Ureter (tissue), 1 donor: ENCODE measurements around the gene CDKAL1. TPM values are rescaled to one million over a fixed set of nuclear protein-coding genes. Genes with fewer than 3 reads are reported as not detected.
"Not testable (repeated sequence)": the region's sequence is repeated elsewhere in the genome, so short reads cannot be mapped to it uniquely, and the experiment has no call there.

Experiments
- DNase-seq: peaks from one replicate; pipeline ENCODE4 v3.0.0-alpha.2; 2020; ENCODE audit warnings: low spot score
- total RNA-seq: library from RNA; stranded (reverse); gene quantifications from one replicate; pipeline ENCODE4 v1.2.4, GENCODE V29; 2023
- donor health status: DM: yes; HTN: yes; CAD: no.

Gene CDKAL1
- total RNA-seq, 1 donor from 2014 or later, result 23.4 TPM

DNA sequence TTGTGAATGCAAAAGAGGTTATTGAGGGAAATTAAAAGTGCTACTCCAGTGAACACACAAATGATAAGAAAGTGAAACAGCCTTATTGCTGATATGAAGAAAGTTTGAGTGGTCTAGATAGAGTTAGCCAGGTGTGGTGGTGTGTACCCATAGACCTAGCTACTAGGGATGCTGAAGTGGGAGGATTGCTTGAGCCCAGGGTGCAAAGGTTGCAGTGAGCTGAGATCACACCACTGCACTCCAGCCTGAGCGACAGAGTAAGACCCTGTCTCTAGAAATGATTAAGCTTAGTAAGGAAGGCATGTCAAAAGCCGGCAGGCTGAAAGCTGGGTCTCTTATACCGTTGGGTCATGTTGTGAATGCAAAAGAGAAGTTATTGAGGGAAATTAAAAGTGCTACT, 389.8 kb downstream of the CDKAL1 start:
- DNase-seq, result not testable (repeated sequence)

DNA sequence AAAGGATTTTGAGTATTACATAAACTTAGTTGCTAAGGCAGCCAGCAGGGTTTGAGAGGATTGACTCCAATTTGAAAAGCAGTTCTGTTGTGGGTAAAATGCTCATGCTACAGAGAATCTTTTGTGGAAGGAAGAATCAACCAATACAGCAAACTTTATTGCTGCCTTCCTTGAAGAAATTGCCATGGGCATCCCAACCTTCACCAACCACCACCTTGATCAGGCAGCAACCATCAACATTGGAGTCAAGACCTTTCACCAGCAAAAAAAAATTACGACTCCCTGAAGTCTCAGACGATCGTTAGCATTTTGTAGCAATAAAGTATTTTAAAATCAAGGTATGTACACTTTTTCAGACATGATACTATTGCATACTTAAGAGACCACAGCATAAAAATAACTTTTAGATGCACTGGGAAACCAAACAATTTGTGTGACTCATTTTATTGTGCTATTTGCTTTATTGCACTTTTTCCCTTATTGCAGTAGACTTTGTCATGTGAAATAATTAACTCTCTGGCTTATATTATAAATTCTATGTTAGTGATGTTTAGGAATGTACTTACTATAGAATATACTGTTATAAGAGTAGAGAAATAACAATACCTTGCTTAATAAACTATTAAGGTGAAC, 390.8 kb downstream of the CDKAL1 start:
- no peak for DNase-seq

DNA sequence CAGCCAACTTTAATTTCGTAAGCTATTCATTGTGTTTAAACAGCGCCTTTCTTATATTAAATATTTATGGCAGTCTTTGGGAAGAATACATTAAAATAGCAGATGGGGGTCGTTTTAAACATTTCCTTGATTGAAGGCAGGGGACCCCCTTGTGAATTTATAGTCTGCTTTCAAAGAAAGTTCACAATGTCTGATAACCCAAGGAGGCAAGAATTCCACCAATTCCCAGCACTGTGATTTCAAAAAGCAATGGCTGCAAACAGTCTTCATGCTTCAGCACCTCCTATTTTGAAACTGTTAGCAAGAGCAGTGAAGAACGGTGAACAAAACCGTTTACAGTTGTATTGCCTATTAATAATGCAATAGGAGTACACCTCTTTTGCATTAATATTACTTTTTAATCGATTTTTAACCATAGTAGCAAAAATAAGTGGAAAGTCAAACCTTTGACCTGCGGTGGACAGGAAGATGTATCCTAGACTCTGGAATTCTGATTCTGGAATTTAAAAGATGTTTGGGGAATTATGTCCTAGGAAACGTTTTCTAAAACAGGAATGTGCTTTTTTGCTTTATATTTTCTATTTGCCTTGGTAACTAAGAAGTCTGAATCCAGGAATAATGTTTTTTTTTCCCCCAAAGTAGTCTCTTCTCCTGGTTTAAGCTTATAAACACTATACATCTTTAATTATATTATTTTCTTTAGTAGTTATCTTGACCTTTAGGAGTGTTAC, 393.0 kb downstream of the CDKAL1 start:
- DNase-seq, result no peak

DNA sequence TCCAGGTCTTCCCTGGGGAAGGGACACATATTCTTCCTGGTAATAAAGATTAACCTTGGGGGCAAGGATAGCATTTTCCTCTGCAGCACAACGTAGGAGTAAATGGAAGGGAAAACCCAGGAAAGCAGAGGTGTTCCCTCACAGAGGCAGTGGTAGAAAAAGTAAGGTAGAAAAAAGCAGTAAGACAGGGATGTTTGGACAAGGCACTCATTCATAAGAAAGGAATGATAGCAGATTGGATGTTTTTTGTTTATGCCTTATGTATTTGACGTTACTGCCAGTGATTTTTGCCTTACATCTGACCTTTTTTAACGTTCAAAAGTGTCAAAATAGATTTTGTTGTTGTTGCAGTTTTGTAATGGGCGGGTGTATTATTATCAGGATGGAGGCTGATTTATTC, 395.0 kb downstream of the CDKAL1 start:
- no peak for DNase-seq

DNA sequence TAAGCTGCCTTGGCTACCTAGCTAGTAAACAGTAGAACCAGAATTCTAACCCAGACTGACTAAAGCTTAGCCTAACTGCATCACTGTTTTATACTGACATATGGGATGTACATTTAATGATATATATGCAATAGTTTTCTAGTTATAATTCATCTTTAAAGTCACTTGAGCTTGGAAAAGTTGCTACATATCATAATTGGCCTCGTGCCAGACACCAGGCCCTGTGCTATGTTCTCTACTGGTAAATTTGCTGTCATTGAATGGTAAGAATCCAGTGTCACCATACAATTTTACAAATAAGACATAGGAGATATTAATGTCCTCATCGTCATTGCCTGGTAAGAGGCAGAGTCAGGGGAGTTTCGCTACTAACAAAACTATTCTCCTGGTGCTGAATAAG, 396.8 kb downstream of the CDKAL1 start:
- no peak for DNase-seq

DNA sequence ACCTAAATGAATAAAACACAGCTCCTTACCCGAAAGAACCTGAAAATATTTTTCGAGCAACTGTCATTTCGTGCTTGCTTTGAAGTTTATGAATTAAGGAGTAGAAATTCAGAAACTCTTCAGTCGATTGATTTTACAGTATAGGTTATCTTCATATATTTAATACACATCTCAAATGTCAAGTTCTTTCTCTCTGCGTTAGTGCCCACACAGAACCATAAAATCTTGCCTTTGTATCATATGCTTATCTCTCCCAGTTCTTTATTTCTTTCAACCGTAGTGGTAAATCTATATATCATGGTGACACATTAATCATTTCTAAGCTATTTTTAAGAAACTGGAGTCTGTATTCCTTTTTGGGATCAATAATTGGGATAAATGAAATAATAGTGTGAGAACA, 397.5 kb downstream of the CDKAL1 start:
- no peak for DNase-seq

DNA sequence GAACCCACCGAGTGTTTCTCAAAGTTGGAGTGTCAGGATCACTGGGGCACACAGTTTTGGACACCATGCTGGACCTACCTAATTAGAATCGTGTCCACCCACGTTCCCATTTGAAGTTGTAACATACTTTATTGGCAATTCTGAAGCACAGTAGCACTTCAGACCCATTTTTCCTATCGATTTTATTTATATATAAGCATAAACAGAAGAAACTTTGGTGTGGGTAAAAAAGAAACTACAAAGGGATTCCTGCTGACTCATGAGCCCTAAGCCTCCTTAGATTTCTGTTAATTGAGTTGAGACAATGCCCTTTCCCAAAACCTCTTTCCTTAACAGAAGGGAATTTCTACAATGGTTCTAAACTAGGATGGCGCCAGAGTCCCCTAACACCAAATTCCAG, 398.0 kb downstream of the CDKAL1 start:
- no peak for DNase-seq

DNA sequence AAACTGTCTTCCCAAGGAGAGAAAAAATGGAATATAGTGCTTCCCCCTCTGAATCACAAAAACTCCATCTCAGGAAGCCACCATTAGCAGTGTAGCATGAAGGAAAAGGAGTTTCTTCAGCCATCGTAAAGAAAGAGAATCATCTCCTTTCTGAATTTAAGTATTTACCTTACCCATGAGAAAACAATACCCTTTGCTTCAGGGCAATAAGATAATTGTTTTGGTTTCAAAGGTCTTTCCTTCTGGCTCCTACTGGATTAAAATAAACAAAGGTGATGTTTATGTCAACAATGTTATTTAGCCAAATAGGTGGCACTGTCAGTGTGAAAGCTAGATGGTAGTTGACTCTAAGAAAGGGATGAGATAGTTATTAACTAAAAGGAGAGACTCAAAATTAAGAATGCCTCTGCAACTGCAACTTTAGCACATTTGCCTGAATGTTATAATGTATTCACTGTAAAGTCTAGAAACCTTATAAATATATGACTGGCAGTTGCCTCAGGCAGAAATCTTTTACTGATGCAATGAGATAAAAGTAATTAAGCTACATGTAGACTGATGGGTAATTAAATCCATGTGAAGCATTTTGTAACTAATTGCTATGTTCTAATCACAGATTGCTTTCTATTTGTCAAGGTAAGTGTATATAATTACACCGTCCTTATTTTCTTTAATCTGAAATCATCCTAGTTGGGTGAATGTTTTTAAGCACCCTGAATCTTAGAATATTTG, 399.0 kb downstream of the CDKAL1 start:
- DNase-seq, result no peak

DNA sequence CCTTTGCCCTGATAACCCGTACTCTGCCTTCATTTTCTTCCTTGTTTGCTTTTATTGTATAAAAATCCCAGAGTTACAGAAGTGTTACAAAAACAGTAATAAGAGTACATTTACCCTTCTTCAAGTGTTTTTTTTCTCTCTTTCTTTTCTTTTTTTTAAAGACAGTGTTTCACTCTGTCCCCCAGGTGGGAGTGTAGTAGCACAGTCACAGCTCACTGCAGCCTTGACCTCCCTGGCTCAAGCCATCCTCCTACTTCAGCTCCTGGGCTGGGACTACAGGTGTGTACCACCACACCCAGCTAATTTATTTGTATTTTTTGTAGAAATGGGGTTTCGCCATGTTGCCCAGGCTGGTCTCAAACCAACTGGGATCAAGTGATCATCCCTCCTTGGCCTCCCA, 402.7 kb downstream of the CDKAL1 start:
- no peak for DNase-seq

DNA sequence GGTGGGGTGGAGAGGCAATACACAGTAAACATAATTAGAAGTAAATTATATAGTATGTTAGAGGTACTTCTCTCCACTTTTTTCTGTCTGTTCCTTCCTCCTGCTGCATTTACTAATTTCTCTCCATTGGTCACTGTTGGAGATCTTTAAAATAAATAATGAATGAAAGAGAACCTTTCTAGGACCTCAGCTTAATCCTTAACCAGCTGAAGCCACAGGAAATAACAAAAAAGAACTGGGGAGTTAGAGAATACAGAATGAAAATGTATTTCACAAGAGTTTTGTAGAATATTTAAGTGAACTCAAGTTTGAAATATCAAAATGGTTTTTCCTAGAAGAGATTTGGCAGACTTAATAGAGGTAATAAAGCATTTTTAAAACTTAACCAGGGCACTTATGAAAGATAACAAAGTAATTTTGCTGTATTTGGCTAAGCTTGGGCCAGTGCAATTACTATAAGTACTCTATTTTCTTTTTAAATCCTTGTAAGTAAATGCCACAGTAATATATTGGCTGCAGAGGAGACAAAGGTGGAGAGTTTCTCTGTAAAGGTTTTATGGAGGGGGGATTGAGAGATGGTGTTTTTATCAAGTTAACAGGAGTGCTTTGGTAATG, 405.0 kb downstream of the CDKAL1 start:
- no peak for DNase-seq

DNA sequence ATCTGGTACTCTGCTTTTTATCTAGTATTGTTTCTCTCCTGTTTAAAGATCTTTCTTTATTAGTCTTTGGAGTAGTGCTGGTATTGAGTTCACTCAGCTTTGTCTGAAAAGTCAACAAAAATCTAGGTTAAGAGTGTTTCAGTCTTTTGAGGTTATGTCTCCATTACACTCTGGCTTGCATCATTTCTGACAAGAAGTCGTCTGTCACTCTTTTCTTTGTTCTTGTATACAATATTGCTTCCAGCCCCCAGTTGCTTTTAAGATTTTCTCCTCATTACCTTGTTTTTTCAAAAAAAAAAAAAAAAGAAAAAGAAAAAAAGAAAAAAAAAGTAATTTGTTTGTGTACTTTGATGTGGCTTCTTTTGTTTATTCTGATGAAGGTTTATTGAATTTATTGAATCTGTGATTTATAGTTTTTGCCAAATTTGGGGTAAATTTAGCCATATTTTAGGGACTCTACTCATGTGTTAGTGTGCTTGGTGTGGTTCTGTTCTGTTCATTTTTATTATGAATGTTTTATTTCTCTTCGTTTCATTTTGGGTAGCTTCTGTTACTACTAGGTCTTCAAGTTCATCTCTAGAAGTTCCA, 408.9 kb downstream of the CDKAL1 start:
- no peak for DNase-seq

DNA sequence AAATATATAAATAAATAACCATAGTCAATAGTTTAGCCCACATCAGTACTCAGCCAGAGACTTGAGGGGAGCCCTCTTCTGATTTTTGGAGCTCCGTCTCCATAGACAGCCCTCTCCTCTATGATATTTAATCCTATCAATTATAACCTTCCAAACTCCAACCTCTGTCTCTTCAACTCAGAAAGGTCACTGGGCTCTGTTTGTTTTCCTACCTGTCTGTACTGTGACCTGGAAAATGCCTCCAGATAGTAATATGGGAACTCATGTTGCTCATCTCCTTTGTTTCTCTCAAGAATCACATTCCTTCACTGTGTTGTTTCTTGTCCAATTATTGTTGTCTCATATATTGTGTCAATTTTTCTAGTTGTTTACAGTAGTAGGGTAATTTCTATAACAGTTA, 409.7 kb downstream of the CDKAL1 start:
- DNase-seq, result no peak

DNA sequence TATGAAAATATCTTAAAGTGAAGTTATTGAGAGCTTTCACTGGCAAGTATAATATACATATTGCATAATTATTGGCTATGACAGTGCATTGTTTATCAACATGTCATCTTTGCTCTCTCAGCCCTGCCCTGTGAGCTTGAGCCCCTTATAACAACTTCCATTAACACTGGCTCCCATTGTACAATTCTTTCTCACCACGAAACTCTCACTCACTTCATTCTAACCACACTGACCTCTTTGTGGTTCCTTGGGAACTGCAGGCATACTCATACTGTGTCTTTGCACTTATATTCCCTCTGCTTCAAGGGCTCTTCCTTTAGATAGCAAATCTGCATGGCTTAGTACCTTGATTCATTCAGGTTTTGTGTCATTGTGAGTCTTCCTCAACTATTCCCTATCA, 411.8 kb downstream of the CDKAL1 start:
- no peak for DNase-seq

DNA sequence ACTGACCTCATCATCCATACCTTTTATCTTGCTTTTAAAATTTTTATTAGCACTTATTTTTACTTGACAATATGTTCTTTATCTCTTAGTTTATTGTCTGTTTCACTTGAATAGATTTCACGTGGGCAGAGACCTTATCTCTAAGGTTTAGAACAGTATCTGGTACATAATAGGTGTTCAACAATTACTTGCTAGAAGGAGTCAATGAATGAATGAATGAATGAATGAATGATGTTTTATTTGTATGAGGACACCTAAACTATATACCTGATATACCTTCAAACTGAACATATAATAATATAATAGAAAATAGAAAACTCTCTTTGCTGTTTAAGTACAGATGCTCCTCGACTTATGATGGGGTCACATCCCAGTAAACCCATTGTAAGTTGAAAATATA, 412.6 kb downstream of the CDKAL1 start:
- DNase-seq, result no peak

DNA sequence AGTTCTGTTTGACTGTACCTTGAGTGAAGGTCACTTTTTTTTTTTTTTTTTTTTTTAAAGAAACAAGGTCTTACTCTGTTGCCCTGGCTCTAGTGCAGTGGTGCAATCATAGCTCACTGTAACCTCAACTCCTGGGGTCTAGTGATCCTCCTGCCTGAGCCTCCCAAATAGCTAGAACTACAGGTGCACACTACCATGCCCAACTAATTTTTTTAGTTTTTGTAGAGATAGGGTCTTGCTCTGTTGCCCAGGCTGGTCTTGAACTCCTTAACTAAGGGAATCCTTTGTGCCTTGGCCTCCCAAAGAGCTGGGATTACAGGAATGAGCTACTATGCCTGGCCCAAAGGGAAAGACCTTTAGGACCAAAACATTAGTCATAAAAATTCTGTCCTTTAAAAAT, 413.7 kb downstream of the CDKAL1 start:
- no peak for DNase-seq

DNA sequence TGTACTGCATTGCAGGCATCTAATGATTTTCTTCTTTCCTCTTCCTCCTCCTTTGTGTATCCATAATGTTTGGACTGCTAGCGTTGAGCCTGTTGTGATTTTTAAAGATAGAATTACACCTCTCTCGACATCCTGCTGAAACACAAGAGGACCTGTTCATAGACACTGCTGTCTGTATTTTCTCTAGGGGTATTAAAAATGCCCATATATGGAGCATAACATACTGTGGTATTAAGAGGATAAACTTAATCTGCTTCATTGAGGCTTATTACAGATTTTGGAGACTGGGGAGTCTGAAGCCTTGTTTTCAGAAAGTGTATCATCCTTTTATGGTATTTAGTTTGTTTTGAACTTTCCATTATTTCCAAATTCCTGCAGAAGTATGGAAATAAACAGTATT, 414.3 kb downstream of the CDKAL1 start:
- DNase-seq, result no peak

DNA sequence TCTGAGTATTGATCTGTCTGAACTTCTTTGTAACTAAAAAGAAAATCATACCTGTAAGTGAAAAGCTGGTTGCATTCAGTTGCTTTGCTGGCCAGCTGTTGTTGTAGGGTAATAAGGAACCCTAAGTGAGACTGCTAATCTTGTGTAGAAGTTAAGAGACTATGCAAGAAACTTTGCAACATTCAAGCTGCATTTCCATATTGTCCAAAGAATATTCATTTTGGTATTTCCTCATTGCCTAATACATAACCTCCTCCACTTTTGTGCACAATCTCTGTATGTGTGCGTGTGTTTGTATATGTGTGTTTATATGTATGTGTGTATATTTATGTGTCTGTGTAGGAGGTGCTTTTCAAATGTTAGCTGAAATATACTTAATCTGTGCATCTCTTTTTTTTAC, 414.9 kb downstream of the CDKAL1 start:
- DNase-seq, result no peak

DNA sequence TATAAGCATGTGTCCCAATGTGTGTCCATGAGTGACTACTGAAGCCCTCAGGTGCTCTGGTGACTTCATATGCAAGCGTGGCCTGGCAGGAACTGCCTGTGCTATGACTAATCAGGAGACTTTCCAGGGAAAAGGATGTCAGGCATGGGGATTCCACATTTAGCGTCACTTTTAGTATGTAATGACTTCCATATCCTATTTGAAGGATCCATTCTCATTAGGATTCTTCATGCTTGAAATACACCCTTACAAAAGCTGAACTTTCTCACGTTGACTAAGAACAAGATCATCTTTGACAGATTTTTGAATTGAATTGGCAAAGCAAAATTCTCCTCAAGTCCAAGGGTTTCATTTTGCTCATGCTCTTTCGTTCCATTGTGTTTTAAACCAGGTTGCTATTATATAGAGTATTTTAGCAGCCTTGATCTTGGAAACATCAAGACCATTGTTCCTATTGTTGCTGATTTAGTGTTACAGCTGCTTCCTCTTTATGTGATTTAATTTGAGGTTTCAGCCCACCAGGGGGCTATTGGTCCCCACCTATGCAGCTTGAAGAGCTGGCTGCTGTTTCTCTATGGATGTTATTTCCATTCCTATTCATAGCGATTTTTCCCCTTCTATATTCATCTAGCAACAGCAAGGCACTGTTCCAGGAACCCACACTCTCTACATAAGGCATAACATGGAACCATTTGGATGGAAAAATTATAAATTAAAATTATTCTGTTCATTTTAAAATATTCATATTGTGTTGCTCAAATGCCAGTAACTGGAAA, 418.6 kb downstream of the CDKAL1 start:
- no peak for DNase-seq

DNA sequence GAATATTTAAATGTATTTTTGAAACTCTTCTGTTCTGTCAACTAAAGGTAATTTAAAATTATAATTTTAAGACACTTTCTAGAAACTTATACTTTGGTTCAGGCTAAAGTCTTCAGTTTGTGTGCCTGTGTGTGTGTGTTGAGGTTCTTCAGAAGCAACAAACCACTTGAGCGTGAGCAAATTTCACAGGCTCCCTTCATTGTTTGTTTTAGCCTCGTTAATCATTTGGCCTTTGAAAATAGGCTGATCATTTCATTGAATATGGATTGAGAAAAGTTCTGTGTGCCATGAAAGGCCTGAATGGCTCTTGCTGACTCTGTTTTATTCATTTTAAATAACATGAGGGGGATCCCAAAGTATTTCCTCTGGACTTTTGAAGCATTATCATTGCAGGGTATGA, 420.1 kb downstream of the CDKAL1 start:
- no peak for DNase-seq

DNA sequence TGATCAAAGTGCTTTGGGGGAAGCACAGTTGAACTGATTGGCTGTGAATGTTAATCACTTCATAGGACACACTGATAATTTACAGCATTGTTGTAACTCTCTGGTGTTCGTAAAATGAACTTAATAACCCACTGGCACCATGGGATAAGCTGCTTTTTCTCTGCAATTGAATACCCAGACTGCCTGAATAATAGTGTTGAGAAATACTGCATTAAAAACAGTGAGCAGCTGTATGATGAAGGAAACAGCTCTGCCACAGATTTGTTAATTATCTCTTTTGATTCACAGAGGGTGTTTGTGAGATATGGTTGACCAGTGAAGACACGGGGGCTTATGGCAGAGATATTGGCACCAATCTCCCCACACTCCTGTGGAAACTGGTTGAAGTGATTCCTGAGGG, 420.9 kb downstream of the CDKAL1 start:
- no peak for DNase-seq

DNA sequence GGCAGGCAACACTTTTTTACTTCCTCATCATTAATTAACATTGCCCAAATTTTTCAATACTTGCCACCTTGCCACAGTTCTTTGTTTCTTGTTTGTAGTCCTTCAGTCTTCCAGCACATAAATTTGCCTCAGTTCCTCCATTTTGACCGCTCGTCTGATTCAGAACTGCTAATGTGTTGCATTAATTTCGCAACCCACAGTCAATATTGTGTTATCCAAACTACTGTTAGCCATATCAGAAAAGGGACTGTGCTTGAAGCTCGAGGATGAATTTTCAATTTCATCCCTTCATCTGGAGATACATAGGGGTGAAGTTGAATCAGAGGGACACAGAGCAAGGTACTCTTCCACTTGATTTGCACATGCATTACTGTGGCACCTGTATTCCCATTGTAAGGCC, 421.5 kb downstream of the CDKAL1 start:
- no peak for DNase-seq

DNA sequence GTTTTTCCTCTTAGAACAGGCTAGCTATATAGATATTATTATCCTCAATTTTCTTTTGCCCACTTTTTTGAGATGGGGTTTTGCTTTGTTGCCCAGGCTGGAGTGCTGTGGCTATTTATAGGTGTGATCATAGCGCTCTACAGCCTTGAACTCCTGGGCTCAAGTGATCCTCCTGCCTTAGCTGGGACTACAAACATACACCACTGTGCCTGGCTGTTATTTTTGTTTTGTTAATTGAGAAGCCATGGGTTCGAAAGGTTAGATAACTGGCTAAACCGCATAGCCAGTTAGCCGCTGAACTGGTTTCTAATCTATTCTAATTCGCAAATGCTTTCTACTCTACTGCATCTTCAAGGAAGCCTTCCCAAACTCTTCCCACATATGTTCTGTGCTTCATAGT, 425.8 kb downstream of the CDKAL1 start:
- DNase-seq, result no peak
